Breast epithelium (tissue), 4 donors: Measurements from ENCODE around the gene BDKRB2. TPM values are rescaled to one million over a fixed set of nuclear protein-coding genes. Genes with fewer than 3 reads are reported as not detected.

Experiments used
- DNase-seq, 2 donors: peaks; one replicate each; pipeline ENCODE4 v3.0.0-alpha.2; 2019; ENCODE audit warnings: low spot score in 2 of 2
- H3K27ac ChIP-seq, 2 donors: fragments of 200-600 bp; sonication (generic) in 1 of 2; one replicate each; pipeline ENCODE4 v1.5.1; 2016 to 2019; ENCODE audit warnings: mild to moderate bottlenecking in 1 of 2
- H3K27me3 ChIP-seq, 2 donors: fragments of 200-600 bp; sonication (generic) in 1 of 2; one replicate each; pipeline versions ENCODE4 v1.5.1 to v1.6.0; 2017 to 2019; ENCODE audit warnings: control low read depth in 1 of 2, mild to moderate bottlenecking in 1 of 2
- H3K36me3 ChIP-seq: fragments of 200-600 bp; one replicate; pipeline ENCODE4 v1.5.1; 2019
- H3K4me1 ChIP-seq, 2 donors: fragments of 200-600 bp; sonication (generic); one replicate each; pipeline ENCODE4 v1.5.1; 2016 to 2019; ENCODE audit warnings: control low read depth in 1 of 2
- H3K4me3 ChIP-seq, 3 donors: fragments of 200-600 bp; sonication (generic); 1 replicate in 2 of 3; 2 replicates in 1 of 3; pipeline ENCODE4 v1.5.1; 2016 to 2019; ENCODE audit warnings: mild to moderate bottlenecking in 3 of 3, moderate library complexity in 2 of 3
- H3K9me3 ChIP-seq, 2 donors: fragments of 200-600 bp; sonication (generic) in 1 of 2; one replicate each; pipeline ENCODE4 v1.5.1; 2016 to 2019; ENCODE audit warnings: control low read depth in 1 of 2
- CTCF ChIP-seq, 3 donors: fragments of 450-650 bp; IDR thresholded peaks; one replicate each; pipeline ENCODE4 v1.5.1; 2016 to 2017; ENCODE audit warnings: antibody characterized with exemption in 3 of 3, mild to moderate bottlenecking in 3 of 3, moderate library complexity in 3 of 3
- POLR2A ChIP-seq: fragments of 450-650 bp; IDR thresholded peaks from one replicate; pipeline ENCODE4 v1.6.1; 2016; ENCODE audit warnings: antibody characterized with exemption, mild to moderate bottlenecking, moderate library complexity
- POLR2AphosphoS5 ChIP-seq, 3 donors: sonication (generic); formaldehyde crosslinking; IDR thresholded peaks; one replicate each; pipeline ENCODE4 v1.6.1; 2017; ENCODE audit warnings: antibody characterized with exemption in 3 of 3
- intact Hi-C: fragments of 100-400 bp; cut with DNase I; formaldehyde crosslinking; loops from one replicate; pipeline ENCODE4 v1.15.1; 2023; ENCODE audit warnings: low total_unique reads
- total RNA-seq, 3 donors: library from RNA; depleted of rRNA; stranded (reverse); fragments of >200 nt; gene quantifications; one replicate each; pipeline ENCODE4 v1.1.0, GENCODE V29; 2016

The BDKRB2 gene
- 1 to 10 TPM; 1.1 to 5.6 (median 4.2) TPM for total RNA-seq

- Histone ChIP-seq H3K4me1 (no peaks in the 10 kb centered on the region), H3K4me3 (peak within 1 kb of the TSS; percentile 43 to 71 (median 54)), H3K9me3 (no peaks in the 10 kb centered on the region), H3K36me3 (no peaks in the 10 kb centered on the region), H3K27me3 (no peaks in the 10 kb centered on the region), H3K27ac (peak within 1 kb of the TSS; percentile 84 to 93)
- DNase-seq, result peak; percentile 76 to 77
- TF ChIP-seq CTCF (IDR thresholded peaks at IDR 0.05) (no peak), POLR2A (peak; percentile 28), POLR2AphosphoS5 (IDR thresholded peaks at IDR 0.05) (peak; percentile 42 to 81 (median 50))
- intact Hi-C loops, result no loop called here
Observed at GRCh38 chr14:96204151-96205058, at the start of gene BDKRB2. Gene BDKRB2, plus strand, starts transcription at chr14:96204839. Its CDS starts 32,269 bp downstream, at chr14:96237108.

GRCh38 chr14:96154900-96155299, 49.7 kb upstream of the BDKRB2 start:
- Histone ChIP-seq H3K27ac (no peak overlapping the region), H3K9me3 (no peaks in the 10 kb centered on the region), H3K27me3 (no peaks in the 10 kb centered on the region), H3K4me1 (no peaks in the 10 kb centered on the region), H3K4me3 (no peak overlapping the region), H3K36me3 (no peaks in the 10 kb centered on the region)
- intact Hi-C loops, result no loop called here
- no peak for TF ChIP-seq POLR2A
- no peak for TF ChIP-seq POLR2AphosphoS5 (IDR thresholded peaks at IDR 0.05)
- TF ChIP-seq CTCF (IDR thresholded peaks at IDR 0.05), result no peak
- no peak for DNase-seq

GRCh38 chr14:96156804-96157760, 47.6 kb upstream of the BDKRB2 start:
- H3K4me3 ChIP-seq, result no peak overlapping the region
- H3K36me3 ChIP-seq, result no peaks in the 10 kb centered on the region
- no peaks in the 10 kb centered on the region for H3K9me3 ChIP-seq
- H3K4me1 ChIP-seq, result no peaks in the 10 kb centered on the region
- TF ChIP-seq CTCF (IDR thresholded peaks at IDR 0.05) (no peak), POLR2A (no peak), POLR2AphosphoS5 (IDR thresholded peaks at IDR 0.05) (no peak)
- H3K27me3 ChIP-seq, result no peaks in the 10 kb centered on the region
- intact Hi-C loops, result no loop called here
- peak in 1 of 2 donors; percentile 16 for DNase-seq
- H3K27ac ChIP-seq, result no peak overlapping the region

GRCh38 chr14:96158735-96159134, 45.9 kb upstream of the BDKRB2 start:
- DNase-seq, result peak in 1 of 2 donors; percentile 7
- Histone ChIP-seq H3K4me3 (no peak overlapping the region), H3K36me3 (no peaks in the 10 kb centered on the region), H3K27ac (no peak overlapping the region), H3K4me1 (no peaks in the 10 kb centered on the region), H3K9me3 (no peaks in the 10 kb centered on the region), H3K27me3 (no peaks in the 10 kb centered on the region)
- intact Hi-C loops, result no loop called here
- no peak for TF ChIP-seq POLR2AphosphoS5 (IDR thresholded peaks at IDR 0.05)
- TF ChIP-seq POLR2A, result no peak
- TF ChIP-seq CTCF (IDR thresholded peaks at IDR 0.05), result no peak
